HG02763 (cell line): ENCODE results near the gene FBN2.

Source experiments
- ATAC-seq: cut with Tn5 transposase; IDR thresholded peaks from one replicate; pipeline ENCODE4 v1.9.1; 2021; ENCODE audit warnings: mild to moderate bottlenecking, moderate library complexity; ENCODE audit not compliant: unreplicated experiment

Gene FBN2

DNA sequence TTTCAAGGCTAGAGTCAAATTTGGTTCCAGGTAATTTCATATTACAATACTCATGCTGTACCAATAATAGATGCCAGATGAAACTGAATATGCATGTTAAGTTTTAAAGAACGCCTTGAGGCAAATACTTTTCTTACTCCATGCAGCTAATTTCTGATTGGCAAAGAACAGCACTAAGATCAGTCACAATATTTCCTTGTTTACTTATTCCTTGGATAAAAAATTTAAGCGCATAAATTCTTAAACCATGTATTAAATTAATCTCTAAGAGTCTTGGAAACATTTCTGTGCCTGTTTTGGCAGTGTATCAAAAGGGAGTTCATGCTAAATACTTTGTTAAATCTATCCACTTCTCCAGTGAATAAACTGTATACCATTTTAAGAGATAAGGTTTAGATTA, 281.0 kb downstream of the FBN2 start:
- ATAC-seq: no peak

DNA sequence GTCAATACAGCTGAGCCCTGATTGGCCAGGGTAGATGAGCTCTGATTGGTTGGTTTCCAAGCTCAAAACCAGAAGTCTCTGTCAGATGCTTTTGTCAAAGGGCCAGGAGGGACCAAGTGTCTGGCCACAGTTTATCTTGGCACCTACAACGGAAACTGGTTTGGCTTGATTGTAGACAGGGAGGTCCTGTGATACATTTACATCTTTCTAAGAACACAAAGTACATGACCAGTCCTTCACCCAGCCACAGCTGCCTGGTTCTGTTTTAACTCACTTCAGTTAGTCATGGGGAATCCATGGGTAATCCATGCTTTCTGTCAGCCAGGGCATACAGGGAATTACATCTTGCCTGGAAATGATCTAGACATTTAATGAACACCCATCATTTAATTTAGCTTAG, 283.3 kb downstream of the FBN2 start:
- no peak for ATAC-seq

DNA sequence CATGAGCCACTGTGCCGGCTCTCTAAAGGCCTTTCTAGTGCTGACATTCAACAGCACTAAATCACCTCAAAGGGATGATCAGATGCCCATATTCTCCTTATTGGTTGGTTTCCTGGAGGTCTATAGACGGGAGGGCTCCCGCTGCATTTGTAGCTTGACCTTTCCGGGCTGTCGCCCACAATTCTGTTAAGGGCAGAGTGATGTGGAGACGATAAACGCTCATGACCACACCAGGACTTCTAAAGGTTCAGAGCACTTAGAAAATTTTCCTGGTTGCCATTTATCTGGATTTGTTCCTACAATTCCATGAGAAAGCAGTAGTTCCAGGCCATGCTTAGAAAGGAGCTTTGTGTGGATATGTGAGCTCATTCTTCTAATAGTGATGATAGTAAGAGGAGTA, 284.2 kb downstream of the FBN2 start:
- ATAC-seq: no peak

DNA sequence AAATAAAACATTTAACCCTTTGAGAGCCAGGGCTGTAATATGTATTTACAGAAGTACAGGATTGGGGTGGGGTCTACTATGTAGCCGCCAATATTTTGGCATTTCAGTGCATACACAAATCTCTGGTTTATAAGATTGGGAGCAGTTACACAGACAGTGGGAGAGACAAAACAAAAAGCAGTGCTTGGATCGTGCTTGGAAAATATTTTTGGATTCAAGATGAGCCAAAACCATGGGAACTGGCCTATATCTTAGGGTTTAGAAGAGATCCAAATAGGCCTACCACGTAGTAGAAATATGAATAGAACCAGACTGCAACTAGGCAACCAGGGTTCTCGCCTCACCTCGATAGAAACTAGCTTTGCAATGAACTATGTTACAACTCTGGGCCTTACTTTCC, 284.9 kb downstream of the FBN2 start:
- no peak for ATAC-seq

DNA sequence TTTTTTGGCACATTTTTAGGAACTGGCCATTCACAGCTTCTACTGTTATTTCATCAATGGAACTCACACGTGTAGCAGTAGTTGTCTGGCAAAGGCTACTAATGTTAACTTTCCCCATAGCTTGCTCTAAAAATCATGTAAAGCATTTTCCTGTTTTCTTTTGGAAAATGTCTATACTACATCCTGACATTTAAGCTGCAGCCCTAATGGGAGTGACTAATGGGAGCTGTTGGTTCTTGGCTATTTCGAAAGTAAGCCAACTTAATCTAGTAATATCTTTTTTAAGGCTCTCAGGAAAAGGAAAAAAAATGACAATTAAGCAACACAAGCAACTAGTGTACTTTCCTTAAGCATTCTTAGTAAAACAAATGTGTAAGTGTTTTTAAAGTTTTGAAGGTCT, 285.3 kb downstream of the FBN2 start:
- ATAC-seq: no peak

DNA sequence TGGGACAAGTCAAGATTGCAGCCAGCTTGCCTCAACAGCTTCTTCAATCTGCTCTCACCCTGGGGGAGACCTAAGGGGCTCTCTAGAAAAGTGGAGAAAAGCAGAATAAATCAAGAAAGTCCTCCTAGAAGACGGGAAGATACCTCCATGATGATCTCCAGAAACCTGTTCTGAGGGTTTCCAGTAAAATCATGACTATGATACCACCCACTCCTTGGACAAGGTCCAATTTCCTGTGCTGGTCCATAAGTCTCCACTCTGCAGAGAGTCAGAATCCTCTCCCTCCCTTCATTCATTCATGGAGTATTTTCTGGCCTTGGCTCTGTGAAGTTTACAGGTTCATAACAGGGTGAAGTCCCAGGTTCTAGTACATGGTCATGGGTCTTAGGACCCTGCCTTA, 285.8 kb downstream of the FBN2 start:
- no peak for ATAC-seq

DNA sequence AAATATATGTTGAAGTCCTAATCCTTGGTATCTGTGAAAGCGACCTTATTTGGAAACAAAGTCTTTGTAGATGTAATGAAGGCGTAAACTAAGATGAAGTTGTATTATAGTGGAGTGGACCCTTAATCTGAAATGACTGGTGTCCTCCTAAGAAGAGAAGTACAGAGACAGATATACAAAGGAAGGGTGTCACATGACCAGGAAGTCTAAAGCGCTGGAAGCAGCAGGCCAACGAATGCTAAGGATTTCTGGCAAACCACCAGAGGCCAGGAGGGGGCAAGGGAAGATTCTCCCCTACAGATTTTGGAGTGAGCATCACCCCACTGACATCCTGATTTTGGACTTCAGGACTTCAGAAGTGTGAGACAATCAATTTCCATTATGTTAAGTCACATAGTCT, 292.1 kb downstream of the FBN2 start:
- ATAC-seq: no peak

DNA sequence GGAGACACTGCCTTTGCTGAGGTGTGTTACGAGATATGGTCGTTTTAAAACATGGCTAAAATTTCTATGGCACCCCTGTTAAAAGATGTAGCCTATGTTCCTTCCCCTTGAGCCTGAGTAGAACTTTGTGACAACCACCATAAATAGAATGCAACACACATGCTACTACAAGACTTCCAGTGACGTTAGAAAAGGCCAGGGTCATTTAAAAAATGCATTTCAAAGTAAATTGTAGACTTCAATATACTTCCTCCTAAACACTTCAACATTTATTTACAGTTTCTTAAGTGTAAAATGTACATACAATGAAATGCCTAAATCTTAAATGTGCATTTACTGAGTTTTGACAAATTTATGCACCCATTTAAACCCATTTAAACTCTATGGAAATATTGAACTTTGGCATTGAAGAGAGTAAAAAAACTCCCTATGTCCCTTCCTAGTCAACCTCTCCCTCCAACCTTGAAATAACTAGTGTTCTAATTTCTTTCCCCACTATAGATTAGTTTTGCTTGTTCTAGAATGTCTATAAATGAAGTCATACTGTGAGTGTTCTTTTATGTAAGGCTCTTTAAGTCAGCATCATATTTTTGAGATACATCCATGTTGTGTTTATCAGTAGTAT, 294.0 kb downstream of the FBN2 start:
- ATAC-seq: no peak

DNA sequence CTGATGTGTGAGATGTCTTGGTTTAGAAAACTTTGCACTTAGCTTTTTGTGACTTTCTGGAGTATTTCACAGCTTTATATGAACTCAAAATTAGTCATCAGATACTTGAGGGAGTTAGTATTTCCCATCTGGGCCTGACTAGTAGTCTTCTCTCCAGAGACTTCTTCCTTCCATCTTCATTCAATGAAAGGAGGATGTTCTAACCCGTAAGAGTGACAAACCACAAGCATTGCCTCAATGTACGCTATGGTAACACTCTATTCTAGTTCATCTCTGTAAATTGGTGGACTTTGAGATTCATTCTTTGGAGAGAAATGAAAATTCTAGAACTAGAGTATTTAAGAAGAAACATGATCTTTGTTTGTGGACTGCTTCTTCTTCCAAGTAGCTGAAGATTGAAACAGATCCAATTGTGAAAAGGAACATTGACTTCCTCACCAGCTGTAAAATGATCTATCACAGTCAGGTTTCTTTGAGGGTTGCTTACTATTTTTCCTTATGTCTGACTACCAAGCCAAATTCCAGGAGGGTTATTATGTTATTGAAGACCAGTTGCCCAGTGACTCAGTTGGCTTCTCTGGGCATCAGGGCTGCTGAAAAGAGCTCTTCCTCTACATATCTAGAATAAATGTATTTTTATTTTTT, 296.9 kb downstream of the FBN2 start:
- ATAC-seq: no peak

DNA sequence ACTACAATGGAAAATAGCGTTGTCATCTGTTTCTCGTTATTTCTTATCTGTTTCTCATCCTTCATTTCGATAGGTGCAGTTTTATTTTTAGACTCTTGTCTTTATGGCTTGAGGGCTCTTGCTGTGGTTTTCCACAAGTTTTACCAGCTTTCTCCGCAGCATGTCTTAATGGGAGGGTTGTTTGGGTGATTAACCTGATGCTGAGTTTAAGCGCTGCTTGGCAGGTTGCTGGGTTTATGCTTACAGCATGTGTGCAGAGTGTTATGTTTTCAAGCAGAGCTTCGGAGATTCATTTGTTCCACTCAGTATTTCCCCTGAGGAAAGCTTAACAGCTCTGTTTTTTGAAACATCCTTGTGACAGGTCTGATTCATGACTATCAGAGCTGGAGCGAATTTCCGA, 300.5 kb downstream of the FBN2 start:
- ATAC-seq: no peak

DNA sequence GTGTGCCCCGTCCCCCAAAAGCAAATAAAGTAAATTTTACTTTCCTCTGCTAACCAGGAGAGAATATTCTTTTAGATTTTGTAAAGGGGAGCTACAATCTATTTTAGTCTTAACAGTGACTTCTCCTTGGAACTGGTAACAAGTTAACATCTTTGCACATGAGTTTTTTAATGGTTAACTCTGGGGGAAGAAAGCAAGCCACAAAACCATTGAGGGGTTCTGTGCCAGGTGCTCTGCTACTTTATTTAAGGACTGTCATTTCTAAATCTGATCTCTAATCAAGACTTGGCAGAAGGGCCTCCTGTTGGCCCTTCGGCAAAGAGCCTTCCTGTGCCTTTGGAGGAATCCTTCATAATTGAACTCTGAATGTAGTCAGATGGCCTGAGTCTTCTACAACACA, 301.0 kb downstream of the FBN2 start:
- no peak for ATAC-seq

DNA sequence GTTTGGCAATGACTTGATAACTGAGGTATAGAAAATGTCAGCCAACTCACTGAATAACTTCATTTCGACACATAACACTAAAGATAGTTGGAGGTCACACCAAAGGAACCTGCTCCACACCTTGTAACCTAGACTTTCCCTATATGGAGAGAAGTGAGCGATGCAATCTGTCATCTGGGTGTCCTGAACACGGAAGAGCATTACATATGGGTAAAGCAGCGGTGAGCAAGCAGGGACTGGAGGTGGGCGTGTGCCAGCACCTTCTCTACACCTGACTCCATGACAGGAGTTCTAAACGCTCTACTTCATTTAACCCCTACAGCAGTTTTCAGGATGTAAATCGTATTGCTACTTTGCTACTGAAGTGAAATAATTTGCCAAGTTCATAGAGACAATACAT, 301.7 kb downstream of the FBN2 start:
- no peak for ATAC-seq

DNA sequence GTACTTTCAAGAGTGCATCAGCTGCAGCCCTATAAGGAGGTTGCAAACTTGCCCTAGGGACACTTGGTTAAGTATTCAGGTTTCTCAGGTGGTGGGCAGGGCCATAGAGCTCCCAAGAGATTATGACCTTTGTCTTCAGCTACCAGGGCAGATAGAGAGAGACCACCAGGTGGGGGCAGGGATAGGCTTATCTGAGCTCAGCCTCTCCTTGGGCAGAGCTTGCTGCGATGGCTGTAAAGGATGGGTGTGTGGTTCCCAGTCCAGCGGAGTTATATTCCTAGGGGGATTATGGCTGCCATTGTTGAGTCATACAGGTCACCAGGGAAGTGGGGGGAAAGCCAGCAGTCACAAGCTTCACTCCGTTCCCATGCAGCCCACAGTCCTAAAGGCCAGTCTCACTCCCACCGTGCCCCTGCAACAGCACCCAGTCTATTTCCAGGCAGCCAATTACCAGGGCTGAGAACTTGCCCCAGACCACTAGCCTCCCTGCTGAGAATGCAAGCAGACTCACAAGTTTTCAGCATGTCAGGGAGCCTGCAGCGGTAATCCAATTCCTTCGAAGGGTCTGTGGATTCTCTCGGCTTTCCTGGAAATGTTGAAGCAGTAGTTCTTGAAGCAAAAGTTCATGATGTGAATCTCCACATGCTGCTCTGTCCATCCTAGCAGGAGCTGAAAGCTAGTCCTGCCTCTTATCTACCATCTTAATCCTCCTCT, 303.0 kb downstream of the FBN2 start:
- no peak for ATAC-seq

DNA sequence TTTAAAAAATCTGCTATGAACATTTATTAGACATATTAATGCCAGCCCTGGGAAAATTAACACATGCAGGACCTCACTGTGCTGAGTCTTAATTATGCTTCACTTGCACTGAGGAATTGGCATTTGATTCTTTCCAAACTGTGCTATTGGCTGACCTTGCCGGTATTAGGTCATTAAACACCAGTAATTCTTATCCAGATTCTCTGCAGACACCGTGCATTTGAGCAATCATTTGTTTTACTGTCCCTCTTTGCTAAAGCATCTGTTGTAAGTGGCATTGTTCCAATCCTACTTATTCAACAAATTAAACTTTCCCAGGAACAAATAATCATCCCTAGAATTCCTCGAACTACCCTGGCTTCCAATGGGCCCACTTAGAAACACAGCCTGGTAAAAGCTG, 309.5 kb downstream of the FBN2 start:
- ATAC-seq: no peak

DNA sequence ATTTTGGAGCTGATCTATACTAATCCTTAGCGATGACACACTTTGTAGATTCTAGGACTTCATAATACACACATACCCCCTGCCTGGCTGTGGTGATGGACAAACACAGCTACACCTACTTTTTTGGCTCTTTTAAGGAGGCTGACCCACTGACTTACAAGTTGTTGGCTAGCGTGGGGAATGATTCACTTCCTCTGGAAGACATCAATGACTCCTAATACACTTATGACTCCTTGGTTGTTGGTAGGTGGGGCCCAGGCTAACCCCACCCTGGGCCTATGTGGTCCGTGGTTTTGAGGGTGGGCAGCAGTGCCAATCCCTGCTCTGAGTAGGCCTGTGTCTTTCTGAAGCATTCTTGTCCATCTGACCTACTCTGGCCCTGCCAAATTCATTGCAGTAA, 310.0 kb downstream of the FBN2 start:
- ATAC-seq: no peak

DNA sequence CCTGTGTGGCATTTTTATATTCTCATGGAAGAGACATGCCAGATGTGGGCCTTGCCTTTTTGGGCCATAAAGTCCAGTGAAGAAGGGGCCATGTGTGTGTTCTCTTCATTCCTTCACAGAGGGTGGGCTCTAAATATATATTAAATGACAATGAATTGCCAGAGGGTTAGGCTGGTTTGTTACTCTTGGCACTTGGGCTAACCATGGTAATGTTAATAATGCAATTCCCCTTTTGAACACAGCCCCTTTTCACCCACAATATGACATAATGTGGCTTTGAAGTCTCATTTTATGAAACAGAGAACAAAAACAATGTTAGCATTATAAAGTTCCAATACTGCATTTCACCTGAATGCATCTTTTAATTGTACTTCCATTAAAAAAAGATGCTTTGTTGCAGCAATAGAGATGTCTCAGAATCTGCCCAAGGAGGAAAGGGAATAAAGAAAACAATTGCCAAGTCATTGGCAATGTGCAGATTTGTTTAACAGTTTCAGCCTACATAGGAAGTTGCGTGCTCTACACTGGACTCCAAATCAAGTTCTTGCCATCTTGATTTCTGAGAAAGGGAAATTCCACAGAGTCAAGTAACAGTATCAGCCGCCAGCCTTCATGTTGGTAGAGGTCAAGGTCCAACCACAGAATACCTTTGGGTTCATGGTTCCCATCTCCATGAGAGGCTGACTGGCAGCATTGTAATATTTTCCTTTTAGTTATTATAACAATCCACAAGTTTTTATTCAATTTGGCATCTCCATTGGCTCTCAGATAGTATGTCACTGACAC, 312.6 kb downstream of the FBN2 start:
- no peak for ATAC-seq

DNA sequence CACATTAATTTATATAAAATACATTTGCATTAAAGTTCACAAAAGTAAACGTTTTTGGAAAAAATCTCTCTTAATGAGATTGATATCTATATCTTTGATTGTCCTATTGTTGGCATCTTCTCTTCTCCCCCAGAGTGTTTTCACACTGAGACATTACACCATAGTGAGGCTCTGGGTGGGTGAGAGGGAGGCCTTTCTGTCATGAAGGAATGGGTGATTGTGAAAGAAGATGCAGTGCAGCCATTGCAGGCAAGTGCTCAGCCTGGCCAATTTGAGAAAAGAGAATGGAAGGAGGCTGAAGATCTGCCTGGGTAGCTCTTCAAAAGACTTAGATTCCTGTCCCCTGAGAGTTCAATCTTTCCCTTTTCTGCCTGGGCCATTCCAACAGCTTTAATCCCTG, 313.7 kb downstream of the FBN2 start:
- ATAC-seq: no peak

DNA sequence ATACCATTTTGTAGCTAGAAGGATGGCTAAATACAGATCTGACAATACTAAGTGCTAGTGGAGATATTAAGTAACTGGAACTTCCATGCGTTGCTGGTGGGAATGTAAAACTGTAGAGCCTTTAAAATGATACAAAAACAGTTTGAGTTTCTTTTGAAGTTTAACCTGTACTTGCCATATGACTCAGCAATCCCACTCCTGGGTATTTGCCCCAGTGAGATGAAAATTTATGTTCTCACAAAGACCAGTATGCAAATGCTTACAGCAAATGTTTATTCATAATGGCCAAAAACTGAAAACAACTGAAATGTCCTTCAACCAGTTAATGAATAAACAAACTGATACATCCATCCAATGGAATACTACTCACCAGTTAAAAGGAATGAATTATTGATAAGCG, 317.2 kb downstream of the FBN2 start:
- no peak for ATAC-seq

DNA sequence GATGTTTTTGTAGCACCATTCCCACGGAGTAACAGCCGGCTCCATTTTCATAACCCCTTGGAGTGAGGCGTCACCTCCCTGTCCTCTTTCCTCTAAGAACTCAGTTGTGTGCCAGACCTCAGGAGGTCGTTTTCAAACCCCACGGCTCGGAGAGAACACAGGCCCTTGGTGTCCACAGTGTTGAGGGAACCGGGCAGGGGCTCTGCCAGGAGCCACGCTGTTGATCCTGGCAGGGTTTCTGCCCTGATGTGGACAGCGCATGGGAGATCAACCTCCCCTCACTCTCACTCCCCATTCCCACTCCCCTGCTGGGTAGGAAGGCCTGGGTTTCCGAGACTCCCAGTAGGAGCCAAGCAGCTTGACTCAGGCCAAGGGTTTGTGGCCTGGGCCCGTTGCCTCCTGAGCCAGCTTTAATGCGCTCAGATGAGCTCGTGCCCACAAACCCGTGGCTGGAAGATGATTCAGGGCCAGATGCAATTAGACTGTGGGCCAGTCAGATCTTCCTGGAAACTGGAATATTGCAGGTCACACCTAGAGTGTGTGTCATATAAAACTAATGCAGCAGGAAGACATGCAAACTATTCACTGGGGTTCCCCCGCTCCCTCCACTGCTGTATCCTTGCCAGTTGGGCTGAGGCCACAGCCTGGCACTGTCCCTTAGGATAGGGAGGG, 321.0 kb downstream of the FBN2 start:
- no peak for ATAC-seq

DNA sequence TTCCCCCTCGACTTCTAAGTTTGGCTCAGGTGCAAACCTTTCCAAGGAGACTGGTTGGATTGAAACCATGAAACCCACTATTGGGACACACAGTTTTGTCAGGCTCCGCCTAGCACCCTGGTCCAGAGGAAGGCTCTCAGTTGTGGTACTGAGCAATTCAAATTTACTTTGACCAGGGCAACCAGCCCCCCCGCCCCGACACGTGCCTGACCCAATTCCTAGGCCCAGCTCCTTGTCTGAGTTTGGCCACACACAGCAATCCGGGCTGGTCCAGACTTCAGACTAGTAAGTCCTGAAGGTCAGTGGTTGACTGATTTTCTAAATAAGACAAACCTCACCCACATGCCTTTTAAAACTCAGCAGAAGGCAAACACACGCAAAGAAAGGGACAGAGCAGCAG, 321.8 kb downstream of the FBN2 start:
- no peak for ATAC-seq

DNA sequence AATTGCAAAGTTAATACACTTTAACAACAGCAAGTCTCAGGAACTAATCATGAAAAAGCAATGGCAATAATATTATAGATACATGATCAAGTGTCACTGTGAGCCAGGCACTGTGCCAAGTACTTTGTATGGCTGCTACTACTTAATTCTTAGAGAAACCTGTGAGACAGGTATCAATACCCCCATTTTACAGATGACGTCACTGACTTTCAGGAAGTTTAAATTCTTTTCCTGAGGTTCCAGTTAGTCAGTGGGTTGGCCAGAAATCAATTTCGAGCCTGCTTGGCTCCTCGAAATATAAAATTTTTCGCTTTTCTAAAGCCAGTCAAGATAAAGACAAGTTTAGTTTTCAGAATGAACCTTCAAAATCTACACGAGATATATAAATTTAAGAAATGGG, 324.2 kb downstream of the FBN2 start:
- ATAC-seq: no peak
